Rectal smooth muscle tissue (tissue), 1 donor: ENCODE results near the gene BRIP1.
"Not testable (repeated sequence)": the region's sequence is repeated elsewhere in the genome, so short reads cannot be mapped to it uniquely, and the experiment has no call there.

Experiments used
- H3K27ac ChIP-seq: one replicate; pipeline ENCODE4 v1.7.0; 2013; ENCODE audit warnings: low read depth, low read length, inconsistent platforms
- H3K27me3 ChIP-seq: one replicate; pipeline ENCODE4 v1.7.0; 2013; ENCODE audit warnings: low read length; ENCODE audit not compliant: control insufficient read depth, insufficient read depth
- H3K36me3 ChIP-seq: one replicate; pipeline ENCODE4 v1.7.0; 2013; ENCODE audit warnings: low read length; ENCODE audit not compliant: control insufficient read depth, insufficient read depth
- H3K4me1 ChIP-seq: one replicate; pipeline ENCODE4 v1.7.0; 2013; ENCODE audit warnings: low read length; ENCODE audit not compliant: control insufficient read depth, insufficient read depth
- H3K4me3 ChIP-seq: one replicate; pipeline ENCODE4 v1.7.0; 2013; ENCODE audit warnings: low read length
- H3K9ac ChIP-seq: one replicate; pipeline ENCODE4 v1.7.0; 2013; ENCODE audit warnings: low read length

Gene BRIP1

DNA sequence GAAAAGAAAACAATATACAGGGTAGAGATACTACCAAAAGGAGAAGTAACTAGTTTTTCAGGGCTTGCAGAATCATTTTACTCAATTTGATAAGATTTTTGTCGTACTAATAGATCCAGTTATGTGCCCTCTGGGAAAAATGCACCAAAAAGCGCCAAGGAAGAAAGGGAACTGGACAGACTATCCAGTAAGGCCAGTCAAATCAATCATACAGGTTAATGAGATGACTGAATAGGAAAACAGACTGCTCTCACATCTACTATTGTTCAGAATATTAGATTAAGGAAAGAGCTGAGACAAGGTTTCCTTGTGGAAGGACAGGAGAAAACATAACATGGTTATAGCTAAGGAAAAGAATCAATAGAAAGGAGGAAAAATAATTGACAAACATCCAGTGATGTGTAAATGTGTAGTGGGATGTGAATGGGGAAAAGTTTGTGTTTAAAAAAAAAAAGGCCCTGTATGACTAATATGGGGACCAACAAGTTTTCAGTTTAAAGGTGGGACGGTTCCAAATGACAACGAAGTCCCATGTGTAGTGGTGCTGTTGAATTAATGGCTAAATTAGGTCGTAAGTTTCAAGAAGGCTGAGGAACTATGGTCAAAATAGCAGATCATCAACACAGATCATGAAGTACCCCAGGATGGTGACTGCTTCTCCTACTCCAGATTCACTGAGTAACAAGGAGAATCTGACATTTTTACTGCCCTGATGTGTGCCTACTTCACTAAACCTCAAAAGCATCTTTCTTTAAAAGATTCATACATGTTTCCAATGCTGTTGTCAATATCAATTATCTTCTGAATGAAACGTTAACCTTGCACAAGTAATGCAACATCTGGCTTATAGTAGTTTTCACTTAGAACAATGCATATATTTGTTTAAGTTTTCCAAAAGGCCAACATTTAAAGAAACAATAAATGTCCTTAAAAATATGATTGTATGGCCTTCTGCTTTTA lies 40.7 kb downstream of the BRIP1 start:
- H3K9ac ChIP-seq: no peak overlapping the region
- no peak overlapping the region for H3K4me3 ChIP-seq
- no peaks in the 10 kb centered on the region for H3K27me3 ChIP-seq
- no peaks in the 10 kb centered on the region for H3K36me3 ChIP-seq
- H3K4me1 ChIP-seq: no peaks in the 10 kb centered on the region
- H3K27ac ChIP-seq: no peak overlapping the region

DNA sequence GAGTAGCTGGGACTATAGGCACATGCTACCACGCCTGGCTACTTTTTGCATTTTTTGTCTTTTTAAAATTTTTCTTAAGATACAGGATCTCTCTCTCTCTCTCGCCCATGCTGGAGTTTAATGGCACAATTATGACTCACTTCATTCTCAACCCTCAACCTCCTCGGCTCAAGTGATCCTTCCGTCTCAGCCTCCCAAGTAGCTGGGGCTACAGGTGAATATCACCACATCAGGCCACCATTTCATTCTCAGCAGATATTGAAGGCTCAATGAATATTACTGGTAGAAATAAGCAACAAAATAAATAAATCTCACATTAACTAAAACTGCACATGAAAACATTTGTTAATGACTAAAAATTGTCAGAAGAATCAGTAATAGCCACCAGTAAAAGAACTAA lies 41.7 kb downstream of the BRIP1 start:
- no peaks in the 10 kb centered on the region for H3K4me1 ChIP-seq
- no peak overlapping the region for H3K27ac ChIP-seq
- H3K9ac ChIP-seq: no peak overlapping the region
- H3K4me3 ChIP-seq: no peak overlapping the region
- no peaks in the 10 kb centered on the region for H3K27me3 ChIP-seq
- no peaks in the 10 kb centered on the region for H3K36me3 ChIP-seq

DNA sequence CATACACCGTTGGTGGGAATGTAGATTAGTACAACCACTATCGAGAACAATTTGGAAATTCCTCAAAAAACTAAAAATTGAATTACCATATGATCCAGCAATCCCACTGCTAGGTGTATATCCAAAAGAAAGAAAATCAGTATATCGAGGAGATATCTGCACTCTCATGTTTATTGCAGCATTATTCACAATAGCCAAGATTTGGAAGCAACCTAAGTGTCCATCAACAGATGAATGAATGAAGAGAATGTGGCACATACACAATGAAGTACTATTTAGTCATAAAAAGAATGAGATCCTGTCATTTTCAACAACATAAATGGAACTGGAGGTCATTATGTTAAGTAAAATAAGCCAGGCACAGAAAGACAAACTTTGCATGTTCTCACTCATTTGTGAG lies 44.1 kb downstream of the BRIP1 start:
- not testable (repeated sequence) for H3K27ac ChIP-seq, H3K4me1 ChIP-seq, H3K27me3 ChIP-seq, H3K9ac ChIP-seq, H3K36me3 ChIP-seq, H3K4me3 ChIP-seq

DNA sequence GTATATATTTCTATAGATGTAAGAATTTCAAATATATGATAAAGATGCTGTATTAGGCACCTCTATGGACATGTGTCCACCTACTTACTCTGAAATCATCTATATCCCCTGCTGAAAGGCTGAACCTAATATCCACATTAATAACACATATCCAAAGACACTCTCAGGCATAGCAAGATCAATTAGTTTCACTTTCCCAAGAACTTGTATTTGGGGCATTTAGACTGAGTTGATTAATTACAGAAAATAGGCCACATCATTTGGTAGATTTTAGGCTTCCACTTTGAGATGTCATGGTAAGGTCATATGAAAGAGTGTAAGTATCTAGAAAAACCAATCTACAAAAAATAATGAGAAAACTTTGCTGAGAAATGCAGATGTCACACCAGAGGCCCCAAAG lies 45.1 kb downstream of the BRIP1 start:
- H3K9ac ChIP-seq: no peak overlapping the region
- H3K4me3 ChIP-seq: no peak overlapping the region
- H3K27ac ChIP-seq: no peak overlapping the region
- H3K4me1 ChIP-seq: no peaks in the 10 kb centered on the region
- no peaks in the 10 kb centered on the region for H3K27me3 ChIP-seq
- H3K36me3 ChIP-seq: no peaks in the 10 kb centered on the region

DNA sequence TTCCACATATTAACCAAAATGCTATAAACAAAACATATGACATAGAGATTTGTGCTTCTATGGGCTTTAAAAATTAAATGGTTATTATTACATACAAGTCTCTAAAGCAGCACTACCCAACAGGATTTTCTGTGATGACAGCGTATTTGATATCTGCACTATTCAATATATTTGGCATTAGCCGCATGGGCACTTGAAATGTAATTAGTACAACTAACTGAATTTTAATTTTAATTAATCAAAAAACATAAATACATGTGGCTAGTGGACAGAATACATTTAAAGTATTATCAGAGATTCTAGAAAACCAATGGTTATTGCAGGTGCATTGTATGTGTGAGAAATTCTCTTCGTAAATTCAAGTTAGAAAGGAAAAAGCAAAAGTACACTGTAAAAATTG lies 45.9 kb downstream of the BRIP1 start:
- no peak overlapping the region for H3K27ac ChIP-seq
- H3K4me3 ChIP-seq: no peak overlapping the region
- H3K4me1 ChIP-seq: no peaks in the 10 kb centered on the region
- H3K27me3 ChIP-seq: no peaks in the 10 kb centered on the region
- no peaks in the 10 kb centered on the region for H3K36me3 ChIP-seq
- no peak overlapping the region for H3K9ac ChIP-seq

DNA sequence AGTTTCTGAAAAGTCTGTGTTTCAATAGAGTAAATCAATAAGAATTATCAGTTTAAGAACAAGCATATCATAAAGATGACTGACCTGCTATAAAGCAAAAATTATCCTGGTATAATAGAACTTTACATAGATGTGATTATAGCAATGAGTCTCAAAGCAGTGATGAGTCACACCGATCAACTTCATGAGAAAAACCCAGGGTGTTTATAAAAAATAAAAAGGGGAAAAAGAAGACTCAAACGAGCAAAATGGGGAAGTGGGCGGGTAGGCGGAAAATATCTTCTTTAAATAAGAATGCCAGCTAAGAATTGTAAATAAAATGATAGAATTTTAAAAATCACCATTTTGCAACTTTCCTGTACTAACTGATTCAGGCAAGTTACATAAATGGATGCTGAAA lies 46.8 kb downstream of the BRIP1 start:
- no peaks in the 10 kb centered on the region for H3K36me3 ChIP-seq
- no peak overlapping the region for H3K27ac ChIP-seq
- H3K9ac ChIP-seq: no peak overlapping the region
- H3K4me1 ChIP-seq: no peaks in the 10 kb centered on the region
- H3K27me3 ChIP-seq: no peaks in the 10 kb centered on the region
- H3K4me3 ChIP-seq: no peak overlapping the region

DNA sequence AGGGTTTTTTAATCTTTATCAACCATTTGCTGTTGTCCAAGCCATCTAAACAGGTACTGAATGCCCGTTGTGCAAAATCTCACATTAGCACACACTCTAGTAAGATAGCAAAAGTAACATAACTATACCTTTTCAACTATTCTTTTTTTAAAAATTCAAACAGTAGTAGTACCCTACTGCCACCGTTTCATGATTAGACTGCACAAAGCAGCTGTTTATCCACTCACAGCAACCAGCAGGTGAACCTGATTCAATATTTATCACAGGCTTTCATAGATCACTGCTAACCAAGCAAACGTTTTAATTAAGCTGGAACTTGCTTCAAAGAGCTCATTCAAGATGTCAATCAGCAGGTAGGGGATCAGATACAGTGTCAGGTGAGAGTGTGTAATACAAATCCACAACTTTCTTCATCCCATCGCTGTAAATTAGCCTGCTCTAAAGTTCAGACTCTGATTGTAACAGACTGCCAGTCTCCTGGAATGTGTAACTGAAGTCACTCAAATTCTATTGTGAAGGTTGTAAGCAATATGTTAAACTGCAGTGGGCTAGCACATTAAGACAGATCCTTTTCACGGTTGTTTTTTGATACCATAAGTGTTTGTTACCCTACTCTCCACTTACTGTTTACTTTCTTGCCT lies 47.3 kb downstream of the BRIP1 start:
- Histone ChIP-seq H3K27ac (no peak overlapping the region), H3K4me1 (no peaks in the 10 kb centered on the region), H3K4me3 (no peak overlapping the region), H3K36me3 (no peaks in the 10 kb centered on the region), H3K9ac (no peak overlapping the region), H3K27me3 (no peaks in the 10 kb centered on the region)

DNA sequence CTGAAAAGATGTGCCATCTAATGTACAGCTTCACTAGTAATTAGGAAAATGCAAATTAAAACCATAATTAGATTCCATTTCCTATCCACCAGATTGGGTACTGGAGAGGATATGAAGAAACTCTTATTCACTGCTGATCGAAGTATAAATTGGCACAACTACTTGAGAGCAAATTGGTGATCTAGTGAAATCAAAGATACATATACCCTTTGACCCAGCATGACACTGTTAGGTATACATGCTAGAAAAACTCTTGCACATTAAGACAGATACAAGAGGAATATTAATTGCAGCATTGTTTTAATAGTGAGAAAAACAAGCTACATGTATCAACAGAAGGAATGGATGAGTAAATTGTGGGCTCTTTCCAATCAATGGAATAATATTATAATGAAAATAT lies 48.8 kb downstream of the BRIP1 start:
- H3K4me1 ChIP-seq: no peaks in the 10 kb centered on the region
- no peaks in the 10 kb centered on the region for H3K36me3 ChIP-seq
- H3K9ac ChIP-seq: no peak overlapping the region
- no peaks in the 10 kb centered on the region for H3K27me3 ChIP-seq
- no peak overlapping the region for H3K4me3 ChIP-seq
- no peak overlapping the region for H3K27ac ChIP-seq

DNA sequence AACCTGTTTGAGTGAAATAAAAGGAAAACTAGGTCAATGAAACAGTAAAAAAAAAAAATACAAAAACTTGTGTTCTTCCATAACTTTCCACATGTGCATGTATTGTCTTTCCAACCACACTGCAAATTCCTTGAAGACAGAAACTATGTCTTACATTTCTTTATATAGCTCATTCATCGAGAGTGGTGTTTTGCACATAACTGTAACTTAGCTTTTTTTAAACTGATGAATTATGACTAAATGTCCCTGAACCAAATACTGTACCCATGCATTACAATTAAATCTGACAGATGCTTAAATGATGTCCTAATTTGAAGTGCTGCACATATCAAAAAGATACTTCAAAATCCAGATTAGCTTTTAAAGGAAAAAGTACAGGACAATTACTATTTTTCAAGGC lies 50.1 kb downstream of the BRIP1 start:
- no peaks in the 10 kb centered on the region for H3K4me1 ChIP-seq
- no peak overlapping the region for H3K9ac ChIP-seq
- no peaks in the 10 kb centered on the region for H3K27me3 ChIP-seq
- no peak overlapping the region for H3K27ac ChIP-seq
- no peak overlapping the region for H3K4me3 ChIP-seq
- no peaks in the 10 kb centered on the region for H3K36me3 ChIP-seq

DNA sequence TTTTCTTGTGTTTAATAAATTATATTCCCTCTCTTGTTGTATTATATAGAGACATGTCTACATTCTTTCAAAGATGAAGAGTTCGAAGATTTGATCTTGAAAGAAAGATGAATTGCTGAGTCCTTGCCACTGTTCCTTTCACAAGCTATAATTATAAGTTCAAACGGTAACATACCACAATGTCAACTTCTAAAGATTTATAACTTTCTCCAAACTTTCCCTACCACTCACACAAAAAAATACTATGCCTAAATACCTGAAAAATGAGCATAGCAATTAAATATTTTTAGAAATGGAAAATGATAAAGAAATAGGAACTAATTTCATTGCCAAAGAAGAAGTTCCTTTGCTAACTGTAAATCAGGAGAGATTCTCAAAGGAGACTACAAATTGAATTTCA lies 50.6 kb downstream of the BRIP1 start:
- Histone ChIP-seq H3K4me1 (no peaks in the 10 kb centered on the region), H3K36me3 (no peaks in the 10 kb centered on the region), H3K27ac (no peak overlapping the region), H3K27me3 (no peaks in the 10 kb centered on the region), H3K9ac (no peak overlapping the region), H3K4me3 (no peak overlapping the region)

DNA sequence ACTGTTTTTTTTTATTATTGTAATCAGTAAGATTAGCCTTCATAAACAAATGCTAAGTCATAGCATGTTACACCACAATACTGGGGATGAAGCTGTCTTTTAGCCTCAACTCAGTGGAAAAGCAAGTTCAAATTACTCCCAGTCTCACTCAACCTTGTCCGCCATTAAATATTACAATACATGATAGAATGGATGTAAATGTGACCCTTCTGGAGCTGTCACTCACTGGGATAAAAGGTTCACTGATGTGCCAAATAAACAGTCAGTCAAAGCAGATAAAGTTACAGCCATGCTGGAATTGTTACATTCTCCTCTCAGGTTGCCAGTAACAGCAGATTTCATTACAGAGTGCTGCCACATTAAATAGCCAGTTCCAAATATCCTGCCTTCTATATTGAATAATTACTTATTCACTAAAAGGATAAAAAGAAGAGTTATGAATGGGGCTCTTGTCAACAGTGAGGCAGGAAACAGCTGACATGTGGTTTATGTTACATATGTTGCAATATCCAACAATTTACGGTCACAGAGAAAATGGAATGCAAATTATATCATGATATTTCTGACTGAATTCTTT lies 53.4 kb downstream of the BRIP1 start:
- no peak overlapping the region for H3K4me3 ChIP-seq
- H3K27ac ChIP-seq: no peak overlapping the region
- no peaks in the 10 kb centered on the region for H3K4me1 ChIP-seq
- no peak overlapping the region for H3K9ac ChIP-seq
- H3K36me3 ChIP-seq: no peaks in the 10 kb centered on the region
- no peaks in the 10 kb centered on the region for H3K27me3 ChIP-seq

DNA sequence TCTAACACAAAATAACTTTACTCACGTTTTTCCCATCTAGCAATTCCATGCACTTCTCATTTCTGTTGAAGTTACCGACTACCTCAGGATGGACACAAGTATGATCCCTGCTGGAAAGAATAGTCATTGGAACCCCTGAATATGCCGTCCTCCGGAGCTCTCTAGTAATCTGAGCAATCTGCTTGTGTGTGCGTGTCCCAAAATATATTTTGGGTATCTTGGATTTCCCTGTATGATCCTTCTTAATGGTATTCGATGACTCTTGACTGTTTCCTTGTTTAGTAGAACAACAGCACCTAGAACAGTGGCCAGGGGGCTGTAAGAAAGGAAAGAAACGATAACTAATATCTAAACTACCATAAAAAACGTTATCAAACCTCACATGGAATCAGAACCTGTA lies 54.9 kb downstream of the BRIP1 start:
- Histone ChIP-seq H3K27me3 (no peaks in the 10 kb centered on the region), H3K4me1 (no peaks in the 10 kb centered on the region), H3K27ac (no peak overlapping the region), H3K9ac (no peak overlapping the region), H3K36me3 (no peaks in the 10 kb centered on the region), H3K4me3 (no peak overlapping the region)
